ENCODE results near the gene DNLZ. TPM values are rescaled to one million over a fixed set of nuclear protein-coding genes. Genes with fewer than 3 reads are reported as not detected.

DNLZ gene
- total RNA-seq, 2 experiments from 2014 or later, result 11.7 to 12.8 TPM

- ATAC-seq, result no peak
- CTCF ChIA-PET, result interaction anchor here (0.6 kb wide), 1 partner anchor 10 kb away, joined by 3 read pairs; no protein-coding TSS in a partner anchor
- intact Hi-C loops (cut with DNase I, micrococcal nuclease), result loop anchor here in 1 of 2 experiments (5.0 kb wide), 2 partner anchors 38 to 258 kb away; partner anchors contain the start of gene GPSM1
These were observed 1.6 kb upstream of the DNLZ start for GRCh38 chr9:136364942-136365774.

GRCh38 chr9:136363949-136364748, 605 bp upstream of the DNLZ start:
- Mint-ChIP-seq H3K27me3 (no peaks in the 10 kb centered on the region), H3K36me3 (ENCODE audit: low read depth) (no peaks in the 10 kb centered on the region), H3K4me3 (peak overlapping the region; percentile 8), H3K27ac (no peak overlapping the region), H3K4me1 (peaks cover 10% of the 10 kb centered on the region), H3K9me3 (ENCODE audit: low read depth) (no peaks in the 10 kb centered on the region)
- ChIA-PET CTCF (interaction anchor here (0.6 to 2.1 kb wide), 5 partner anchors 8 to 522 kb away, joined by 4 to 11 read pairs (median 5); partner anchors contain the start of gene TRAF2), POLR2A (interaction anchor here (0.6 to 1.6 kb wide), 3 partner anchors 17 to 77 kb away, joined by 3 to 7 read pairs (median 4); no protein-coding TSS in a partner anchor)
- intact Hi-C loops (cut with DNase I, micrococcal nuclease), result loop anchor here (1.0 to 5.0 kb wide), 24 partner anchors 22 to 1095 kb away; partner anchors contain the start of genes GPSM1 (in 2 of the 2), AGPAT2 (in 1 of the 2), CAMSAP1 (in 1 of the 2) and ENTR1 (in 1 of the 2)
- DNase-seq (peak; percentile 30), ATAC-seq (no peak)

More at GRCh38 chr9:136364942-136365774, 1.6 kb upstream of the DNLZ start:
- H3K4me1 Mint-ChIP-seq, result peaks cover 10% of the 10 kb centered on the region
- POLR2A ChIA-PET, result no interaction called here
- no peak overlapping the region for H3K4me3 Mint-ChIP-seq
- DNase-seq, result no peak
- H3K27ac Mint-ChIP-seq, result no peak overlapping the region
- H3K27me3 Mint-ChIP-seq, result no peaks in the 10 kb centered on the region
- no peaks in the 10 kb centered on the region for H3K9me3 Mint-ChIP-seq (ENCODE audit: low read depth)
- H3K36me3 Mint-ChIP-seq (ENCODE audit: low read depth), result no peaks in the 10 kb centered on the region

- no peaks in the 10 kb centered on the region for H3K27me3 Mint-ChIP-seq
- intact Hi-C loops (cut with DNase I, micrococcal nuclease), result loop anchor here in 1 of 2 experiments (5.0 kb wide), 2 partner anchors 35 to 255 kb away; partner anchors contain the start of gene GPSM1
- peaks cover 10% of the 10 kb centered on the region for H3K4me1 Mint-ChIP-seq
- H3K27ac Mint-ChIP-seq, result peak overlapping the region; percentile 58
- ATAC-seq (no peak), DNase-seq (no peak)
- CTCF ChIA-PET, result interaction anchor here (0.5 to 2.1 kb wide), 9 partner anchors 10 to 95 kb away, joined by 3 to 11 read pairs (median 4); no protein-coding TSS in a partner anchor
- peak overlapping the region; percentile 79 for H3K4me3 Mint-ChIP-seq
- POLR2A ChIA-PET, result interaction anchor here (0.6 to 1.6 kb wide), 6 partner anchors 13 to 177 kb away, joined by 3 to 7 read pairs (median 4); no protein-coding TSS in a partner anchor
- H3K9me3 Mint-ChIP-seq (ENCODE audit: low read depth), result no peaks in the 10 kb centered on the region
- H3K36me3 Mint-ChIP-seq (ENCODE audit: low read depth), result no peaks in the 10 kb centered on the region
These were observed 1.1 kb downstream of the DNLZ start for GRCh38 chr9:136362450-136362784.

GRCh38 chr9:136361754-136362449, 1.6 kb downstream of the DNLZ start:
- ChIA-PET POLR2A (interaction anchor here (1.0 kb wide), 1 partner anchor 41 kb away, joined by 4 read pairs; no protein-coding TSS in a partner anchor), CTCF (interaction anchor here (0.6 to 1.8 kb wide), 3 partner anchors 10 to 34 kb away, joined by 3 to 8 read pairs (median 5); no protein-coding TSS in a partner anchor)
- H3K27ac Mint-ChIP-seq, result no peak overlapping the region
- no peak for DNase-seq
- no peaks in the 10 kb centered on the region for H3K36me3 Mint-ChIP-seq (ENCODE audit: low read depth)
- intact Hi-C loops (cut with DNase I, micrococcal nuclease), result loop anchor here in 1 of 2 experiments (5.0 kb wide), 2 partner anchors 35 to 255 kb away; partner anchors contain the start of gene GPSM1
- no peaks in the 10 kb centered on the region for H3K27me3 Mint-ChIP-seq
- H3K4me1 Mint-ChIP-seq, result peaks cover 10% of the 10 kb centered on the region
- no peaks in the 10 kb centered on the region for H3K9me3 Mint-ChIP-seq (ENCODE audit: low read depth)
- no peak overlapping the region for H3K4me3 Mint-ChIP-seq
- ATAC-seq, result no peak

- ATAC-seq (no peak), DNase-seq (no peak)
- H3K9me3 Mint-ChIP-seq (ENCODE audit: low read depth), result no peaks in the 10 kb centered on the region
- ChIA-PET CTCF (interaction anchor here (0.6 to 0.7 kb wide), 2 partner anchors 35 to 567 kb away, joined by 3 to 4 read pairs; no protein-coding TSS in a partner anchor), POLR2A (interaction anchor here (1.0 kb wide), 1 partner anchor 42 kb away, joined by 4 read pairs; no protein-coding TSS in a partner anchor)
- no peak overlapping the region for H3K27ac Mint-ChIP-seq
- no peaks in the 10 kb centered on the region for H3K27me3 Mint-ChIP-seq
- H3K4me1 Mint-ChIP-seq, result peaks cover 10% of the 10 kb centered on the region
- H3K4me3 Mint-ChIP-seq, result no peak overlapping the region
- intact Hi-C loops (cut with DNase I, micrococcal nuclease), result loop anchor here in 1 of 2 experiments (5.0 kb wide), 2 partner anchors 34 to 254 kb away; partner anchors contain the start of gene GPSM1
- H3K36me3 Mint-ChIP-seq (ENCODE audit: low read depth), result no peaks in the 10 kb centered on the region
These were observed 2.3 kb downstream of the DNLZ start for GRCh38 chr9:136361047-136361753.

- H3K9me3 Mint-ChIP-seq (ENCODE audit: low read depth), result no peaks in the 10 kb centered on the region
- ChIA-PET CTCF (no interaction called here), POLR2A (no interaction called here)
- no peaks in the 10 kb centered on the region for H3K36me3 Mint-ChIP-seq (ENCODE audit: low read depth)
- H3K27me3 Mint-ChIP-seq, result no peaks in the 10 kb centered on the region
- H3K4me1 Mint-ChIP-seq, result peaks cover 10% of the 10 kb centered on the region
- intact Hi-C loops (cut with DNase I, micrococcal nuclease), result loop anchor here in 1 of 2 experiments (5.0 kb wide), 2 partner anchors 33 to 253 kb away; partner anchors contain the start of gene GPSM1
- no peak for ATAC-seq
- DNase-seq, result no peak
- no peak overlapping the region for H3K27ac Mint-ChIP-seq
- H3K4me3 Mint-ChIP-seq, result no peak overlapping the region
These were observed 3.5 kb downstream of the DNLZ start for GRCh38 chr9:136359774-136360718.

- intact Hi-C loops (cut with DNase I, micrococcal nuclease), result no loop called here
- DNase-seq (no peak), ATAC-seq (no peak)
- Mint-ChIP-seq H3K27ac (no peak overlapping the region), H3K9me3 (ENCODE audit: low read depth) (no peaks in the 10 kb centered on the region), H3K36me3 (ENCODE audit: low read depth) (no peaks in the 10 kb centered on the region), H3K4me3 (no peak overlapping the region), H3K27me3 (no peaks in the 10 kb centered on the region), H3K4me1 (peaks cover 7% of the 10 kb centered on the region)
- ChIA-PET CTCF (no interaction called here), POLR2A (no interaction called here)
These were observed 4.7 kb downstream of the DNLZ start for GRCh38 chr9:136358888-136359287.

- no peak for DNase-seq
- ChIA-PET CTCF (no interaction called here), POLR2A (no interaction called here)
- H3K4me1 Mint-ChIP-seq, result peaks cover 5% of the 10 kb centered on the region
- no peak for ATAC-seq
- no peaks in the 10 kb centered on the region for H3K36me3 Mint-ChIP-seq (ENCODE audit: low read depth)
- no peaks in the 10 kb centered on the region for H3K9me3 Mint-ChIP-seq (ENCODE audit: low read depth)
- no peak overlapping the region for H3K4me3 Mint-ChIP-seq
- intact Hi-C loops (cut with DNase I, micrococcal nuclease), result no loop called here
- H3K27ac Mint-ChIP-seq, result no peak overlapping the region
- H3K27me3 Mint-ChIP-seq, result no peaks in the 10 kb centered on the region
These were observed 5.5 kb downstream of the DNLZ start for GRCh38 chr9:136358016-136358415.

GRCh38 chr9:136357202-136357725, 6.3 kb downstream of the DNLZ start:
- Mint-ChIP-seq H3K27me3 (no peaks in the 10 kb centered on the region), H3K9me3 (ENCODE audit: low read depth) (no peaks in the 10 kb centered on the region), H3K27ac (no peak overlapping the region), H3K4me1 (no peaks in the 10 kb centered on the region), H3K4me3 (no peak overlapping the region), H3K36me3 (ENCODE audit: low read depth) (no peaks in the 10 kb centered on the region)
- intact Hi-C loops (cut with DNase I, micrococcal nuclease), result no loop called here
- ATAC-seq (no peak), DNase-seq (no peak)
- ChIA-PET POLR2A (no interaction called here), CTCF (no interaction called here)
